Loucy (cell line): ENCODE results near the gene CYP3A4.

Experiments
- CTCF ChIP-seq: fragments of 200-600 bp; sonication (generic); conservative IDR thresholded peaks from 2 replicates; pipeline ENCODE4 v1.5.1; 2014; ENCODE audit warnings: mild to moderate bottlenecking, antibody characterized with exemption, low read length
- EZH2phosphoT487 ChIP-seq: fragments of 200-600 bp; IDR thresholded peaks from 2 replicates; pipeline ENCODE4 v1.6.1; 2018; ENCODE audit warnings: antibody characterized with exemption, mild to moderate bottlenecking, moderate library complexity, borderline replicate concordance

DNA sequence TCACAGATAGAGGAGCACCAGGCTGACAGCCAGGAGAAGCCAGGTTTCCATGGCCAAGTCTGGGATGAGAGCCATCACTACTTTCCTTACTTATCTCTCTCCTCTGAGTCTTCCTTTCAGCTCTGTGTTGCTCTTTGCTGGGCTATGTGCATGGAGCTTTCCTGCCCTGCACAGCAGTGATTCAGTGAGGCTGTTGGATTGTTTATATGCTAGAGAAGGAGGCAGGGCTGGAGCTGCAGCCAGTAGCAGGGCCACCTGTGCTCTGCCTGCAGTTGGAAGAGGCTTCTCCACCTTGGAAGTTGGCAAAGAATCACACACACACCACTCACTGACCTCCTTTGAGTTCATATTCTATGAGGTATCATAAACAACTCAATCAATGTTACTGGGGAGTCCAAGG lies at the start of gene CYP3A4:
- TF ChIP-seq CTCF (no peak), EZH2phosphoT487 (no peak)
